GM12873 (cell line): ENCODE measurements around the gene MUSK.

Experiments used
- TF ChIP-seq, protein P1 (sequence below): IDR thresholded peaks from 2 replicates; pipeline ENCODE4 v1.5.1; 2012; ENCODE audit warnings: low read depth, mild to moderate bottlenecking, moderate library complexity, low read length, control low read depth; ENCODE audit not compliant: insufficient read depth; ENCODE audit errors: missing control alignments

MUSK gene

GRCh38 chr9:110638381-110638954 lies 30.1 kb upstream of the MUSK start:
- TF ChIP-seq, protein P1, sequence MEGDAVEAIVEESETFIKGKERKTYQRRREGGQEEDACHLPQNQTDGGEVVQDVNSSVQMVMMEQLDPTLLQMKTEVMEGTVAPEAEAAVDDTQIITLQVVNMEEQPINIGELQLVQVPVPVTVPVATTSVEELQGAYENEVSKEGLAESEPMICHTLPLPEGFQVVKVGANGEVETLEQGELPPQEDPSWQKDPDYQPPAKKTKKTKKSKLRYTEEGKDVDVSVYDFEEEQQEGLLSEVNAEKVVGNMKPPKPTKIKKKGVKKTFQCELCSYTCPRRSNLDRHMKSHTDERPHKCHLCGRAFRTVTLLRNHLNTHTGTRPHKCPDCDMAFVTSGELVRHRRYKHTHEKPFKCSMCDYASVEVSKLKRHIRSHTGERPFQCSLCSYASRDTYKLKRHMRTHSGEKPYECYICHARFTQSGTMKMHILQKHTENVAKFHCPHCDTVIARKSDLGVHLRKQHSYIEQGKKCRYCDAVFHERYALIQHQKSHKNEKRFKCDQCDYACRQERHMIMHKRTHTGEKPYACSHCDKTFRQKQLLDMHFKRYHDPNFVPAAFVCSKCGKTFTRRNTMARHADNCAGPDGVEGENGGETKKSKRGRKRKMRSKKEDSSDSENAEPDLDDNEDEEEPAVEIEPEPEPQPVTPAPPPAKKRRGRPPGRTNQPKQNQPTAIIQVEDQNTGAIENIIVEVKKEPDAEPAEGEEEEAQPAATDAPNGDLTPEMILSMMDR, result no peak

DNA sequence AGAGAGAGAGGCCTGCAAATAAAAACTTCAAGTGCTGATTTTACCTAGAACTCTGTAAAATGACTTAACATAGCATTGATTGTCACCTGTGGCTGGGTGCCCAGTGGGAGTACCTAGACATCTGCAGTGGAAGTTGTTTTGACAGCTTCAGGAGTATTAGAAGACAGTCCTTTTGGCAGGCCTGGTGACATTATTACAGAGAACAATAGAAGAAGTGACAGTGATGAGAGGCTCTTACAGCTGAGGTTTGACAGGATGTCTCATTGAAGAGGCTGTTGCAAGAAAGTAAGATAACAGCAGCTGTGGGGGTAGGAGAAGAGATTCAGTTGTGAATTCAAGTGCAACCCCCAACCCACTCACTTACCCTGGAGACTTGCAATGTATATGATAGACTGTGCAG lies 27.9 kb upstream of the MUSK start:
- TF ChIP-seq, protein P1, result no peak

DNA sequence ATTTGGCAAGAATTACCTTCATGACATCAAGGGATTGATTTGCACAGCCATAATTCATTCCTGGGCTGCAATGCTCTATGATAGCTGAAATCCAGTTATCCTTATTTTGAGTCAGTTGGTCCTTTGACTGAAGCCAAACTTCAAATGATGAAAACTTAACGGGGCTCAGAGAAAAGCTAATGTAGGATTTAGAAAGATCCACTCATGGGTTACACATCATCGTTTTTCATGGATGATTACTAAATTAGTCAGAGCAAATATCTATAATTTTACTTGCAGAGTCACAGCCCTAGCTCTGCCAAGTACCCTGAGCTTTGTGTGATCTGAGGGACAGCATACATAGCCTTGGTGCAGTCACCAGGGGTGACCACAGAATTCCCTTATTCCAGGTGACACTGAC lies 27.3 kb upstream of the MUSK start:
- TF ChIP-seq, protein P1, result no peak

GRCh38 chr9:110648696-110649095 lies 19.9 kb upstream of the MUSK start:
- TF ChIP-seq, protein P1, result no peak

DNA sequence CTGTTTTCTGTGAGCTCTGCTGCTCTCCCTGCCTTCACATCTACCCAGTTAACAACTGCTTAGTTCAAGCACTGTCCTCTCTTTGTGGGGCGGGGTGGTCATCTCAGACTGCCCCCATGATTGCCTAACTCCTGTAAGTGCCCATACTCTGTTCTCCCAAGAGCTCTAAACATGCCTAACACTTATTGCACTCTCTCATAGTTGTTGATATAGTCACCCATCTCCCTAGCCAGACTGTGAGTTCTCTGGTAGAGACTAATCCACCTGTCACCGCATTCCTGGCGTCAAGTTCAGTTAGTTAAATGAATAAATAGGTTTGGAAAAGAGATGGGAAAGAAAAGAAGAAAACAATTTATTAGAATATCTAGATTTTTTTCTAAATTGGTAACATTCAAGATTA lies 18.3 kb upstream of the MUSK start:
- TF ChIP-seq, protein P1, result no peak

GRCh38 chr9:110650991-110651411 lies 17.6 kb upstream of the MUSK start:
- TF ChIP-seq, protein P1, result no peak

DNA sequence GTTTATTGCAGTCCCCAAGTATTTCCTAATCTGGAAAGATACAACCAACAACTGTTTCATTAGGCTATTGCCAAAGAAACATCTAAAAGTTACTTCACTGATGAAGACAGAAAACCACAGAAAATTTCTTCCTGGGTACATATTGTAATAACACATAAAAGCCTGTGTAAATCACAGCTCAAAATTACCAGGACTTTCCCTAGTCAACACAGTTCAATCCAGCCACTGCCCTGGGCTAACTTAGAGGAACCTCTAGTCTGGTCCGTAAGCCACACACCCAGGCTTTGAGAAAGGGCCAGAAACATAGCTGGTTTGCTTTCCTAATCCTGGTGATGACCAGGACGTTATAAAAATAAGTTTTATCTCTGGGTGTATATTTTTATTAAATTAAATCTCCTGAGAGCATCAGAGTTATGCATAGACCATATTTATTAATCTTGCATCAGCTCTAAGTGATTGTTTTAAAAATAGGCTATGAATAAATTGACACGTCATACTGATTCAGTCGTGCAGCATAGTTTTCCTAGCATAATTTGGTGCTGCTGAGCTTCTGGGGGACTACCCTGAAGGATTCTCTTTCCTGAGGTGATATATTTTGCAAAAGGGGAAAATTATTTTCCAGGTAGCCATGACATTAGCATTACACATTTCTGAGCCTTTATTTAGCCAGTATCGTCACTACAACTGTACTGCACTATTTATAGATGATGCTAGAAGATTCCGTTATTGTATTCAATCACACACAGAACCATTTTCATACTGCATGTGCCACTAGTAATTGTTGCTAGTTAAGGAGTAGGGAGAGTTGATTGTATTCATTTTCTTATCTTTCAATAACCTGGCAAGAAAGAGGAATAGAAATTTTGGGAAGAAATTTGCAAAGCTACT lies 12.6 kb upstream of the MUSK start:
- TF ChIP-seq, protein P1, result no peak
